Stimulated activated CD4-positive, alpha-beta T cell treated with anti-CD3 and anti-CD28 coated beads, Interleukin-4, amount 100 ng/mL, for 48 hours (primary cell): ENCODE measurements around the gene NNT.
"Not testable (repeated sequence)": the region's sequence is repeated elsewhere in the genome, so short reads cannot be mapped to it uniquely, and the experiment has no call there.

Source experiments
- DNase-seq, 2 donors: peaks; one replicate each; pipeline ENCODE4 v3.0.0-alpha.2; 2020; ENCODE audit warnings: low read depth in 2 of 2

Gene NNT

DNA sequence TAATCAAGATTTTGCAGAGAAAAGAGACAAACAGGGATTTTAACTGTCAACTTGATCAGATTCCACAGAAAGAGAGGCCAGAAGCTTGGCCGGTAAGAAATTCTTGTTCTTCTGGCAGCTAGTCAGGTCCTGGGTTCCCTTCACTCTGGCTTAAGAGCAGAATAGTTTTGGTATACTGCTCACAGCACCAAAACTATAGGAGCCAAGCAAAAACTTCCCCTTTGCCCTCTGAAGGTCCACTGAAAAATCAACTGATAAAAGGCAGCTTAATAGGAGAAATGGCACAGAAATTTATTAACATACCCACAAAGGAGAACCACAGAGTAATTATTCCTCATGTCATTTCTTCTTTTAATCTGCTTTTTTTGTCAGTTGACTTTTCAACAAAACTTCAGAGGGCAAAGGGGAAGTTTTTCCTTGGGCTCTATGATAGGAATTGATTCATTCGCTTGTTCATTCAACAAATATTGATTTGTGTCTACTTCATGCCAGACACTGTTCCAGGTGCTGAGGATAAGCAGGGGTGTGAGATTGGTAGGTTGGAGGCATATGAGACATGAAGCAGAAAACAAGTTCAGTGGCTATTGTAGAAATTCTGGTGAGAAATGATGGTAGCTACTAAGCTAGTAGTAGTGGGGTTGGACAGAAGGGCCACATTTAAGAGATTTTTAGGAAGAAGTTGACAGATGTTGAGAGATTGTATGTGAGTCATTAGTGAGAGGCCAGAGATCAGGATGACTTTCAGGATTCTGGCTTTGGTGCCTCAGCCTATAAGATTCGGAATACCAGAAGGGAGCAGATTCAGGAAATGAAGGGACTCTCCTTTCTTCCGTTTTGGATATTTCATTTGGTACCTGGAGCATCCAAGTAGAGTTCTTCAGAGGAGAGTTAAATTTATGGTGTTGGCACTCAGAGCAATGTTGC lies 20.6 kb upstream of the NNT start:
- DNase-seq: no peak

GRCh38 chr5:43583724-43584123 lies 19.3 kb upstream of the NNT start:
- no peak for DNase-seq

DNA sequence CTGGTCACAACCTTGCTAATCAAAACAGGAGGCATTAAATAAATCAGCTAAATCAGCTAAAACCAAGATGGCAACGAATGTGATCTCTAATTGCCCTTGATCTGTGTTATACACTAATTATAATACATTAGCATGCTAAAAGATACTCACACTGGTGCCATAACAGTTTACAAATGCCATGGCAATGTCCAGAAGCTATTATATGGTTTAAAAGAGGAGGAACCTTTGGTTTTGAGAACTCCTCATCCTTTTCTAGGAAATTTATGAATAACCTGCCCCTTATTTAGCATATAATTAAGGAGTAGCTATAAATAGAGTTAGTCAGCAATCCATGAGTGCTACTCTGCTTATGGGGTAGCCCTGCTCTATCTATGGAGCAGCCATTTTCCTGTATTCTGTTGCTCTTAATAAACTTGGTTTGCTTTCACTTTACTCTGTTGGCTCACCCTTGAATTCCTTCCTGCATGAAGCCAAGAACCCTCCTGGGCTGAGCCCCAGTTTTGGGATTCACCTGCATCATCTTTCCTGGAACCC lies 18.7 kb upstream of the NNT start:
- DNase-seq: no peak

DNA sequence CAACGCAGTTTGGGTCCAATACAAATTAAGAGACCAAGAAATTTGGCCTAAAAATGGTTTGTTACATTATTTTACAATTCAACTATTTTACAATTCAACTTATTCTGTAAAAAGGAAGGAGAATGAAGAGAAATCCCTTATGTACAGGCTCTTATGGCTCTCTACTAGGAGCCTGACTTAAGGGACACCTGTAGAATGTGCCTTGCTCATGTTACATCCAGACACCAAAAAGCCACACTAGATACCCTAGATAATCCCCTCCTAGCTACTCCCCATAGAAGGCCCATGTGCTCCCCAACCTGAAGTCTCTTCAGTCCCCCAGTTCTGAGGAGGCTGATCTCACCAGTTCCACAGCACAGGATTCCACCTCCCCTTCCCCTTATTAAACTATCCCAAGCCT lies 14.1 kb upstream of the NNT start:
- DNase-seq: no peak

- no peak for DNase-seq
Measured at GRCh38 chr5:43589310-43589709, 13.7 kb upstream of the NNT start.

DNA sequence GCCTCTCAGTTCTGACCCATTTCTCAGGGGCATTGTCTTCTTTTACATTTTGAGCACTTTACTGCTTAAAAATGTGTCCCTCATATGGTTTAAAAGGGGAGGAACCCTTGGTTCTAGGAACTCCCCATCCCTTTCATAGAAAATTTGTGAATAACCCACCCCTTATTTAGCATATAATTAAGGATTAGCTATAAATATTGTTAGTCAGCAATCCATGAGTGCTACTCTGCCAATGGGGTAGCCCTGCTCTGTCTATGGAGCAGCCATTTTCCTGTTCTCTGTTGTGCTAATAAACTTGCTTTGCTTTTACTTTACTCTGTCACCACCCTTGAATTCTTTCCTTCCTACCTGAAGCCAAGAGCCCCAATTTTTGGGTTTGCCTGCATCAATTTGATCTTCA lies 12.3 kb upstream of the NNT start:
- DNase-seq: no peak

GRCh38 chr5:43592363-43592762 lies 10.6 kb upstream of the NNT start:
- no peak for DNase-seq

- DNase-seq: not testable (repeated sequence)
Measured at GRCh38 chr5:43598927-43599326, 4.1 kb upstream of the NNT start.

DNA sequence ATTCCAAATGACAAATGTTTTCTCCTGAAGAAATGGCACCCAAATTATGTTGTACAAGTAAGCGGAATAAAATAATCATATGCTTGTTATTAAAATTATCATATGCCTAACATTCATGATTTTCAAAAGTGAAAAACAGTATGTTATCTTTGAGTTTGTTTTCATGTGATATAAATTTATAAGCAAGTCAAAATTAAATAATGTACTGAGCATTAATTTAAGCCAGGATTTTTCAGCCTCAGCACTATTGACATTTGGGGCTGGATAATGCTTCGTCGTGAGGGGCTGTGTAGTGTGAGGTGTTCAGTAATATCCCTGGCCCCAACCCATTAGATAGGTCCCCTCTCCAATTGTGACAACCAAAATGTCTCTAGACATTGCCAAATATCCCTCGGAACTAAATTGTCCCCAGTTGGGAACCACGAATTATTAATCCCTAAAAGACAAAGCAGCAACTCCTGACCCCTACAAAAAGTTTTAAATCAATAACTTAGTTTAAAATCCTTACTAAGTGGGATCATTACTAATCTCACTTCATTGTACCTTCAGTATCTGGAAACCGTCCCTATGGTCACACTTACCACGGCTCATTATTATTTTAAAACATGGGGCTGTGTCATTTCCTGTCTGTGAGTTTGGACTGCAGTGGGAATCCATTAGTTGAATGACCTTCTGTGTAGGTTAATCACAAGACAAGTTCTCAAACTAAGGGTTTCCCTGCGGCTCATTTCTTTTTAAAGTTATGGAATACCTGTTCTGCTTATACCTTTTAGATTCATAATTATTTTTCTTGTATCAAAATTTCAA lies 1.3 kb upstream of the NNT start:
- DNase-seq: no peak

GRCh38 chr5:43603344-43604217 lies 601 bp downstream of the NNT start:
- peak; percentile 55 to 58 for DNase-seq

GRCh38 chr5:43604699-43605098 lies 1.7 kb downstream of the NNT start:
- DNase-seq: no peak

DNA sequence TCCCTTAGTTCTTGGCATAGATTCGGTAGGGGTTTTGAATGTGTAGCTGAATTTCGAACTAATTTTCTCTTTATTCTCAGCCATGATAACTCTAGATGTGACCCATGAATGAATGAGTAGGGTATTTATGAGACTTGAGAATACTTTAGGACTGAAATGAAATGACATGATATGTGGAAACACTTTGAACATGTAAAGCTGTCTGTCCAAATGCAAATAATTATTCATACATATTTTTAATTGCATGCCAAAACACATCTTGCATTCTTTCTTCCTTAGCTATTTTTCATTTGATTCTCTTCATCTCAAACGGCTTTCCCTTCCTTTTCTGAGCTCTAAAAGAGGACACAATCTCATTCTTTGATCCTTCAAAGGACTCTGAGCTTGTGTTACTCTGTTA lies 3.4 kb downstream of the NNT start:
- no peak for DNase-seq

GRCh38 chr5:43608406-43608805 lies 5.4 kb downstream of the NNT start:
- no peak for DNase-seq

DNA sequence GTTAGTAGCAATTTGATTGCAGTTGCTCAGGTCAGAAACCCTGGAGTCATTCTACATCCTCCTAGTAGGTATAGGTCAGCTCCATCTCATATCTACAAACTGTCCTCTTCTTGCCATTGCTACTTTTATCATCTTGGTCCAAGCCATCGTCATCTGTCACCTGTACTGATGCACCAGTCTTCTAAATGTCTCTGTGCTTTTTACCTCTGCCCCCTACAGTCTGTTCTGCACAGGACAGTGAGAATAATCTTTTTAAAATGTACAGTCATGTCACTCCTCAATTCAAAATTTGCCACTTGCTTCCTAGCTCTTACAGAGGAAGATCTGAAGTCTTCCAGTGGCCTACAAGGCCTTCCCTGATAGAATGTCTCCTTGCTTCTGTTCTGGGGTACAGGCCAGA lies 6.8 kb downstream of the NNT start:
- DNase-seq: no peak

- no peak for DNase-seq
Measured at GRCh38 chr5:43613370-43613769, 10.4 kb downstream of the NNT start.

DNA sequence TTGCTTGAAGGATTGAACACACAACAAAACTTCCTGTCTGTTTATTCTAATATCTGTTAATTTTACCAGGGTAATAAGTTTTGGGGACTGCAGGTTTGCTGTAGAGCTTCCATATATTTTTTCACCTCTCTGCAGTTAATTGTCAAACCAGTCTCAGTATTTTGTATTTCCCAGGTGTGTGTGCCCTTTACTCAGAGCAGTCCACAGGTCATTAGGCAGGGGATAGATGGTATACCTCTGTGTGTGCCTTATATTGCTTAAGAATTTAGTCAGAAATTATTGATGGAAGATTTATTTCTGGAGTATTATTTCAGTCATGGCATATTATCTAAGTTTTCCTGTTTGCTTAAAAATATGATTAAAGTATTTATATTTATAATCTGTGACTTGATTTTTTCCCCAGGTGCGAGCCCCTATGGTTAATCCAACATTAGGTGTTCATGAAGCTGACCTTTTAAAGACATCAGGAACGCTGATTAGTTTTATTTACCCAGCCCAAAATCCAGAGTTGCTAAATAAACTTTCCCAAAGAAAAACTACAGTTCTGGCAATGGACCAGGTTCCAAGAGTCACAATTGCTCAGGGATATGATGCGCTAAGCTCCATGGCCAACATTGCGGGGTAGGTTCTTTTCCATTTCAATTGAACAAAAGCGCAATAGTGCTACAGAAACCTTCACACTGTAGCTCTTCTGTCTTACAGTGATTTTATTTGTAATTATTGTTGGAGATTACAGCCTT lies 12.6 kb downstream of the NNT start:
- DNase-seq: no peak

DNA sequence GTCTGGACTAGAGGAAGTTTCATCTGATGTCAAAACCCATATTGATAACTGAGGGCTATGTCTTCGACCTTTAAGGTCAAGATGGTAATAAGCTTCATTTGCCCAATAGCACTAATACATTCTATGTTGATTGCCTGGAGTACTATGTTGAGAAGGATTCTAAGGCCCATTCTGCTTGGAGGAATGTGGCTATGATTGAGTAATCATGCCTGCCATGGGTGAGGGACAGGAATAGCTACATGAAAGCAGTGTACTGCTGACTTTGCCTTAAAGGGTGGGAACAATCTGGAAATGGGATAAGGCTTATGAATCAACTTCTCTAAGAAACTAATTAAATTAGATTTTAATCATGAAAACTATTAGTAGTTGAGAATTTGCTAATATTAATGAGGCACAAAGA lies 13.6 kb downstream of the NNT start:
- DNase-seq: no peak

DNA sequence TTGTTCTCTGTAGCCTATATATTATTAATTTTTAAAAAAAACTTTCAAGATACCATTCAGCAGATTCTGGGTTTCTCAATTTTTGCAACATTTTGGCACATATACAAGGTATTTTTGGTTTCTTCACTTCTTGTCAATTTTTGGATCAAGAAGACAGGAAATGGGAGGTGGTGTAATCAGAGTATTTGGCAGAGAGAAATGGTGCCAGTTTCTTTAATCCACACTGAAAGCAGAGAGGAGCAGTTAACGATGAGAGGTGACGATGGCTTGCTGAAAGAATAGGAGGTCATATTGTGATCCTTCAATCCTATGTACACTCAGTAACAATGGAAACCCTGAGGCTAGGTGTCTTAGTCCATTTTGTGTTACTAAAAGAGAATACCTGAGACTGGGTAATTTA lies 16.4 kb downstream of the NNT start:
- DNase-seq: no peak

- no peak for DNase-seq
Measured at GRCh38 chr5:43619911-43620310, 16.9 kb downstream of the NNT start.

DNA sequence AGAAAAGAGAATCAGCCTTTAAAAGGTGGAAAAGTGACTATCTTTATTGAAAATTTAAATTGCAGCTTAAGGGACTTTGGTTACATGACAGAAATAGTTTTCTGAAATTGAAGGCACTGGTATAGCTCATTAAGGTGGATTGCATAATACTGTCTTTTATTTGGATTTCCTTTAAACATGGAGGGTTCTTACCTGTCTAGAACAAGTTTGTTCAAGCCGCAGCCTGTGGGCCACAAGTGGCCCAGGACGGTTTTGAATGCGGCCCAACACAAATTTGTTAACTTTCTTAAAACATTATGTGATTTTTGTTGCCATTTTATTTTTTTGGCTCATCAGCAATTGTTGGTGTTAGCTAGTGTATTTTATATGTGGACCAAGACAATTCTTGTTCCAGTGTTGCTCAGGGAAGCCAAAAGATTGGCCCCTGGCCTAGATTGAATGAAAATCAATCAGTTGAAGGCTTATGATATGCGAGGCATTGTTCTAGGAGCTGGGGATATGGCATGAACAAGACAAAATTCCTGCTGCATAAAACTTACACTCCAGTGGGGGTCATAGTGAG lies 18.0 kb downstream of the NNT start:
- DNase-seq: no peak

- DNase-seq: no peak
Measured at GRCh38 chr5:43622074-43622473, 19.1 kb downstream of the NNT start.
